Keratinocyte (primary cell): Measurements from ENCODE around the gene ABLIM1. TPM values are rescaled to one million over a fixed set of nuclear protein-coding genes. Genes with fewer than 3 reads are reported as not detected.

Experiments used
- DNase-seq: peaks from one replicate; pipeline ENCODE4 v3.0.0-alpha.2; 2011; ENCODE audit warnings: low read depth, missing footprints, low spot score
- FAIRE-seq: peaks from 2 replicates; lab custom pipeline; 2011; peaks lifted over from hg19 to GRCh38; lab: Jason Lieb, UNC
- H2AFZ ChIP-seq: 2 replicates; pipeline ENCODE4 v1.6.0; 2012; ENCODE audit warnings: low read length, control low read depth, inconsistent platforms; ENCODE audit not compliant: control insufficient read depth
- H3K27ac ChIP-seq: 2 replicates; pipeline ENCODE4 v1.5.1; 2011; ENCODE audit warnings: low read length; ENCODE audit not compliant: control insufficient read depth, insufficient read depth
- H3K27me3 ChIP-seq: 3 replicates; pipeline ENCODE4 v1.6.0; 2011; ENCODE audit warnings: low read length; ENCODE audit not compliant: control insufficient read depth, insufficient read depth; ENCODE audit errors: extremely low read depth
- H3K36me3 ChIP-seq, 2 experiments: 2 replicates in 1 of 2; 3 replicates in 1 of 2; pipeline ENCODE4 v1.5.1; 2011; ENCODE audit warnings: low read length in 2 of 2, mild to moderate bottlenecking in 1 of 2; ENCODE audit not compliant: control insufficient read depth in 2 of 2, insufficient read depth in 2 of 2; ENCODE audit errors: extremely low read depth in 1 of 2
- H3K4me1 ChIP-seq: 3 replicates; pipeline ENCODE4 v1.5.1; 2011; ENCODE audit warnings: low read length; ENCODE audit not compliant: control insufficient read depth, insufficient read depth; ENCODE audit errors: extremely low read depth
- H3K4me2 ChIP-seq: 3 replicates; pipeline ENCODE4 v1.6.0; 2011; ENCODE audit warnings: low read depth, low read length; ENCODE audit not compliant: control insufficient read depth, insufficient read depth; ENCODE audit errors: extremely low read depth
- H3K4me3 ChIP-seq, 3 experiments: fragments of 200-600 bp in 1 of 3; sonication (generic) in 1 of 3; 2 replicates in 2 of 3; 3 replicates in 1 of 3; pipeline ENCODE4 v1.5.1; 2011 to 2016; ENCODE audit warnings: low read length in 3 of 3, mild to moderate bottlenecking in 3 of 3, control low read depth in 2 of 3, inconsistent platforms in 1 of 3, low read depth in 1 of 3, mixed read lengths in 1 of 3, mixed run types in 1 of 3, moderate library complexity in 1 of 3; ENCODE audit not compliant: control insufficient read depth in 2 of 3, insufficient read depth in 2 of 3; ENCODE audit errors: extremely low read depth in 1 of 3
- H3K79me2 ChIP-seq: 2 replicates; pipeline ENCODE4 v1.6.0; 2012; ENCODE audit warnings: low read length; ENCODE audit not compliant: control insufficient read depth, insufficient read depth
- H3K9ac ChIP-seq: 3 replicates; pipeline ENCODE4 v1.6.0; 2011; ENCODE audit warnings: low read length; ENCODE audit not compliant: control insufficient read depth, insufficient read depth; ENCODE audit errors: extremely low read depth
- H3K9me1 ChIP-seq: 3 replicates; pipeline ENCODE4 v1.6.0; 2011; ENCODE audit warnings: low read length; ENCODE audit not compliant: control insufficient read depth, insufficient read depth; ENCODE audit errors: extremely low read depth
- H3K9me3 ChIP-seq: 2 replicates; pipeline ENCODE4 v1.5.1; 2012; ENCODE audit warnings: low read depth, low read length; ENCODE audit not compliant: control insufficient read depth
- H4K20me1 ChIP-seq: 3 replicates; pipeline ENCODE4 v1.6.0; 2011; ENCODE audit warnings: low read length; ENCODE audit not compliant: control insufficient read depth, insufficient read depth; ENCODE audit errors: extremely low read depth
- CTCF ChIP-seq, 3 experiments: IDR thresholded peaks in 1 of 3; conservative IDR thresholded peaks in 1 of 3; optimal IDR thresholded peaks in 1 of 3; 2 replicates in 2 of 3; 3 replicates in 1 of 3; pipeline versions ENCODE3 to v1.5.1; 2011; ENCODE audit warnings: low read length in 3 of 3, mild to moderate bottlenecking in 3 of 3, moderate library complexity in 2 of 3, control low read depth in 1 of 3, inconsistent platforms in 1 of 3; ENCODE audit not compliant: insufficient read depth in 2 of 3; ENCODE audit errors: extremely low read depth in 1 of 3
- EZH2 ChIP-seq: IDR thresholded peaks from one replicate; pipeline ENCODE4 v1.6.1; 2012; ENCODE audit warnings: inconsistent platforms, mild to moderate bottlenecking, low read length, moderate library complexity
- dilution Hi-C: fragments of 300-500 bp; cut with MboI; formaldehyde crosslinking; loops from one replicate; pipeline ENCODE4 v1.7.0; 2020; ENCODE audit warnings: low sequenced_read_pairs; ENCODE audit not compliant: extremely low pct_ligation_motif_present
- polyA plus RNA-seq, 5 experiments: library from polyadenylated mRNA; depleted of rRNA in 3 of 5; stranded (reverse) in 3 of 5; stranded (forward) in 1 of 5; unstranded in 1 of 5; fragments of >200 nt; gene quantifications; 1 replicate in 1 of 5; 2 replicates in 3 of 5; 3 replicates in 1 of 5; pipeline versions ENCODE4 v1.2.1 to v1.2.3, GENCODE V29; 2011 to 2012; ENCODE audit warnings: missing spikeins in 2 of 5, low read depth in 1 of 5, low replicate concordance in 1 of 5

Gene ABLIM1
- polyA plus RNA-seq, 1 donor (not counting 4 experiments of a cell fraction or from before 2014, with no cell fraction given), result 55.2 TPM

- Histone ChIP-seq H3K4me3 (no peak overlapping the region), H3K9me3 (no peaks in the 10 kb centered on the region), H3K27ac (no peak overlapping the region), H3K79me2 (no peaks in the 10 kb centered on the region), H3K36me3 (no peaks in the 10 kb centered on the region), H2AFZ (no peak overlapping the region), H3K9me1 (no peaks in the 10 kb centered on the region), H3K9ac (no peak overlapping the region), H3K4me2 (no peak overlapping the region), H3K27me3 (no peaks in the 10 kb centered on the region), H4K20me1 (no peaks in the 10 kb centered on the region), H3K4me1 (peaks cover 4% of the 10 kb centered on the region)
- FAIRE-seq (no peak), DNase-seq (no peak)
- dilution Hi-C loops, result no loop called here
- TF ChIP-seq EZH2, result no peak
- no peak for TF ChIP-seq CTCF (optimal IDR thresholded peaks at IDR 0.05 in 1 of 3, IDR thresholded peaks at IDR 0.05 in 1 of 3, conservative IDR thresholded peaks at IDR 0.05 in 1 of 3; ENCODE audit: extremely low read depth in 1 of 3, insufficient read depth in 2 of 3, low read length in 3 of 3)
These were observed 123.5 kb downstream of the ABLIM1 start for GRCh38 chr10:114534571-114534981.

- Histone ChIP-seq H3K9me3 (no peaks in the 10 kb centered on the region), H3K4me3 (no peak overlapping the region), H3K79me2 (no peaks in the 10 kb centered on the region), H3K9ac (no peak overlapping the region), H3K4me2 (no peak overlapping the region), H3K27me3 (no peaks in the 10 kb centered on the region), H3K9me1 (no peaks in the 10 kb centered on the region), H2AFZ (no peak overlapping the region), H3K4me1 (peaks cover 2% of the 10 kb centered on the region), H4K20me1 (no peaks in the 10 kb centered on the region), H3K27ac (no peak overlapping the region), H3K36me3 (no peaks in the 10 kb centered on the region)
- no peak for FAIRE-seq
- dilution Hi-C loops, result no loop called here
- DNase-seq, result no peak
- no peak for TF ChIP-seq CTCF (optimal IDR thresholded peaks at IDR 0.05 in 1 of 3, IDR thresholded peaks at IDR 0.05 in 1 of 3, conservative IDR thresholded peaks at IDR 0.05 in 1 of 3; ENCODE audit: extremely low read depth in 1 of 3, insufficient read depth in 2 of 3, low read length in 3 of 3)
- no peak for TF ChIP-seq EZH2
These were observed 125.8 kb downstream of the ABLIM1 start for GRCh38 chr10:114532226-114532625.
